Common myeloid progenitor, CD34-positive (primary cell): ENCODE measurements around the gene PTGES2.
A peak's percentile ranks its signal among the peaks of the same experiment; 100 is the strongest.

ENCODE experiments used
- CTCF ChIA-PET: fragments of 350-600 bp; sonication (Branson Sonifier 250); formaldehyde crosslinking; loops from one replicate; lab custom pipeline; 2021; ENCODE audit warnings: antibody characterized with exemption; lab: Charles Lee
- POLR2A ChIA-PET: fragments of 350-600 bp; sonication (Branson Sonifier 250); formaldehyde crosslinking; loops from one replicate; lab custom pipeline; 2021; ENCODE audit warnings: antibody characterized with exemption; lab: Charles Lee
- DNase-seq, 3 donors: peaks; one replicate each; pipeline versions ENCODE4 v3.0.0 to v3.0.0-alpha.2; 2013
- H3K27ac ChIP-seq, 2 experiments: 1 replicate in 1 of 2; 2 replicates in 1 of 2; pipeline ENCODE4 v1.7.0; 2013; ENCODE audit warnings: inconsistent platforms in 2 of 2, low read length in 2 of 2, mild to moderate bottlenecking in 2 of 2, low read depth in 1 of 2, moderate library complexity in 1 of 2; ENCODE audit not compliant: severe bottlenecking in 2 of 2, insufficient read depth in 1 of 2, poor library complexity in 1 of 2
- H3K27me3 ChIP-seq, 5 experiments: replicated peaks in 2 of 5; 1 replicate in 3 of 5; 2 replicates in 2 of 5; pipeline versions ENCODE4 v1.6.1 to v1.7.0; 2013; ENCODE audit warnings: low read length in 4 of 5, mild to moderate bottlenecking in 2 of 5, moderate library complexity in 2 of 5, inconsistent platforms in 1 of 5; ENCODE audit not compliant: insufficient read depth in 5 of 5, control insufficient read depth in 4 of 5
- H3K36me3 ChIP-seq, 4 experiments: 1 replicate in 2 of 4; 2 replicates in 2 of 4; pipeline versions ENCODE4 v1.6.1 to v1.7.0; 2013; ENCODE audit warnings: low read length in 3 of 4, control low read depth in 1 of 4, mild to moderate bottlenecking in 1 of 4; ENCODE audit not compliant: control insufficient read depth in 4 of 4, insufficient read depth in 4 of 4
- H3K4me1 ChIP-seq, 4 experiments: 1 replicate in 3 of 4; 2 replicates in 1 of 4; pipeline versions ENCODE4 v1.6.1 to v1.7.1; 2013; ENCODE audit warnings: low read length in 3 of 4, mild to moderate bottlenecking in 3 of 4, control low read depth in 1 of 4, inconsistent platforms in 1 of 4, moderate library complexity in 1 of 4; ENCODE audit not compliant: control insufficient read depth in 4 of 4, insufficient read depth in 4 of 4; ENCODE audit errors: control extremely low read depth in 1 of 4
- H3K4me3 ChIP-seq, 7 experiments: 1 replicate in 4 of 7; 2 replicates in 3 of 7; pipeline versions ENCODE4 v1.5.1 to v1.7.0; 2013; ENCODE audit warnings: mild to moderate bottlenecking in 7 of 7, low read length in 6 of 7, moderate library complexity in 6 of 7, inconsistent platforms in 2 of 7, low read depth in 2 of 7, control low read depth in 1 of 7; ENCODE audit not compliant: insufficient read depth in 4 of 7, control insufficient read depth in 1 of 7; ENCODE audit errors: extremely low read depth in 1 of 7
- H3K9me3 ChIP-seq, 5 experiments: 1 replicate in 4 of 5; 2 replicates in 1 of 5; pipeline versions ENCODE4 v1.6.1 to v1.7.1; 2013; ENCODE audit warnings: low read length in 4 of 5, mild to moderate bottlenecking in 2 of 5, inconsistent platforms in 1 of 5, low read depth in 1 of 5, moderate library complexity in 1 of 5; ENCODE audit not compliant: control insufficient read depth in 4 of 5, insufficient read depth in 2 of 5; ENCODE audit errors: control extremely low read depth in 1 of 5
- WGBS: methylation state at CpG from one replicate; pipeline ENCODE4 v1.1.5; 2013; ENCODE audit not compliant: insufficient coverage; 5-methylcytosine and 5-hydroxymethylcytosine counted together

PTGES2 gene

DNA sequence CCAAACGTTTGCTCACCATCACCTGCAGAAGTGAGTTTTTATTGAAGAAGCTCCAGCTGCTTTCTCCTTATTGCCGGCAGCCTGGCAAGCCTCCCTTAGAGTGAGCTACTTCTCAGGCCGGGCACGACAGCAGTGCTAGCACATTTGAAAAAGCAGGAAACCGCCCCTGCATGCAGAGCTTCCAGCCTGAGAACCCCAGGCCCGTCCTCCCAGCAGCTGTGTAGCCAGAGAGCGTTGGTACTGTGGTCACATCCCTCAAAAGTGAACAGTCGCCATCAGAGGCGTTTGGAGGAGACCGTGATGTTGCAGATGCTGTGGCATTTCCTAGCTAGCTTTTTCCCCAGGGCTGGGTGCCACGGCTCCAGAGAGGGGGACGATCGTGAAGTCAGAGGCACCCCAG, 36.0 kb downstream of the PTGES2 start:
- POLR2A ChIA-PET: interaction anchor here (0.6 kb wide), 2 partner anchors 11 to 103 kb away, joined by 3 to 4 read pairs; no protein-coding TSS in a partner anchor
- Histone ChIP-seq H3K36me3 (peaks cover 0 to 5% (median under 1%) of the 10 kb centered on the region in 4 experiments), H3K9me3 (no peaks in the 10 kb centered on the region), H3K4me3 (no peak overlapping the region), H3K4me1 (peaks cover 8 to 38% (median 29%) of the 10 kb centered on the region in 4 experiments), H3K27ac (peak overlapping the region in 1 of 2 experiments; percentile 21), H3K27me3 (no peaks in the 10 kb centered on the region)
- 63% methylated on average over 12 of the region's 13 CpGs for WGBS
- peak in 1 of 3 donors; percentile 38 for DNase-seq
- CTCF ChIA-PET: interaction anchor here (0.8 to 8.4 kb wide), 6 partner anchors 13 to 152 kb away, joined by 3 to 47 read pairs (median 4); no protein-coding TSS in a partner anchor

DNA sequence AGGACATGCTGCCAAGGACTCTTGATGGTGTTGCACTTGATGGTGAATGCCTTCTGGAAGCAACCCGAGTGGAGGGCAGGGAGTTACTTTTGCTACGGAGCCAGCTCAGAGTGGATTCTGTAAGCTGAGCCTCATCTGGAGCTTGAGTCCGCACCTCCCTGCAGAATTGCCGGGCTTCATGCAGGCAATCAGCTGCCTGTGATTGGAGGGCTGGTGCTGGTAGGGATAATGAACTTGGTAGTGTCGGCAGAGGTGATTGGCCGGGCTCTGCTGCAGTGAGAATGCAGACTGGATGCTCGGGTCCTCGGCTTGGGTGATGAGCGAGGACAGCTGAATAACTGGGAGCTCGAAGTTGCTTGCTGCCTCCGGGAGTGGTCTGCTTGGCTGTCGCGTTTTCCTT, 36.4 kb downstream of the PTGES2 start:
- Histone ChIP-seq H3K27ac (no peak overlapping the region), H3K27me3 (no peaks in the 10 kb centered on the region), H3K9me3 (no peaks in the 10 kb centered on the region), H3K4me3 (no peak overlapping the region), H3K4me1 (peaks cover 8 to 38% (median 29%) of the 10 kb centered on the region in 4 experiments), H3K36me3 (peaks cover 0 to 5% (median under 1%) of the 10 kb centered on the region in 4 experiments)
- no peak for DNase-seq
- ChIA-PET CTCF (interaction anchor here (1.0 to 8.4 kb wide), 4 partner anchors 13 to 152 kb away, joined by 4 to 47 read pairs (median 7); no protein-coding TSS in a partner anchor), POLR2A (interaction anchor here (0.6 kb wide), 2 partner anchors 11 to 103 kb away, joined by 3 to 4 read pairs; no protein-coding TSS in a partner anchor)
- WGBS: 95% methylated on average over 13 of the region's 13 CpGs

GRCh38 chr9:128089299-128089698, 38.2 kb downstream of the PTGES2 start:
- Histone ChIP-seq H3K4me3 (no peak overlapping the region), H3K9me3 (no peaks in the 10 kb centered on the region), H3K27me3 (no peaks in the 10 kb centered on the region), H3K36me3 (peaks cover 0 to 2% (median 0%) of the 10 kb centered on the region in 4 experiments), H3K27ac (peak overlapping the region in 1 of 2 experiments; percentile 25), H3K4me1 (peaks cover 6 to 28% (median 19%) of the 10 kb centered on the region in 4 experiments)
- no CpG with 5 or more reads among the region's 1 CpG for WGBS
- no peak for DNase-seq
- ChIA-PET CTCF (interaction anchor here (0.7 to 4.7 kb wide), 4 partner anchors 8 to 28 kb away, joined by 4 to 34 read pairs (median 6); no protein-coding TSS in a partner anchor), POLR2A (interaction anchor here (0.8 kb wide), 1 partner anchor 509 kb away, joined by 4 read pairs; no protein-coding TSS in a partner anchor)

- peaks cover 0 to 2% (median 0%) of the 10 kb centered on the region in 4 experiments for H3K36me3 ChIP-seq
- no peak for DNase-seq
- no peaks in the 10 kb centered on the region for H3K9me3 ChIP-seq
- no peak overlapping the region for H3K27ac ChIP-seq
- WGBS: 100% methylated on average over 5 of the region's 9 CpGs
- CTCF ChIA-PET: interaction anchor here (1.3 to 4.7 kb wide), 8 partner anchors 9 to 41 kb away, joined by 3 to 34 read pairs (median 5); no protein-coding TSS in a partner anchor
- POLR2A ChIA-PET: no interaction called here
- no peak overlapping the region for H3K4me3 ChIP-seq
- peaks cover 2 to 21% (median 10%) of the 10 kb centered on the region in 4 experiments for H3K4me1 ChIP-seq
- H3K27me3 ChIP-seq: no peaks in the 10 kb centered on the region
These were observed 39.1 kb downstream of the PTGES2 start for GRCh38 chr9:128088253-128088945.

DNA sequence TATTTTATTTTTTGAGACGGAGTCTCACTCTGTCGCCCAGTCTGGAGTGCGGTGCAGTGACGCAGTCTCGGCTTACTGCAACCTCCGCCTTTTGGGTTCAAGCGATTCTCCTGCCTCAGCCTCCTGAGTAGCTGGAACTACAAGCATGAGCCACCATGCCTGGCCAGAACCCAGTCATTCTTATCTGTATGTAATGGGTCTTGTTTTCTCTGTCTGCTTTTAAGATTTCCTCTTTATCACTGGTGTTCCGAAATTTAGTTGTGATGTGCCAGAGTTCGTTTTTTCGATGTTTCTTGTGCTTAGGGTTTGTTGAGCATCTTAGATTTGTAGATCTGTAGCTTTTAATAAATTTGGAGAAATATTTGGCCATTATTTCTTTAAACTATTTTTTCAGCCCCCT, 40.3 kb downstream of the PTGES2 start:
- Histone ChIP-seq H3K4me3 (no peak overlapping the region), H3K36me3 (peaks cover 0 to 2% (median 0%) of the 10 kb centered on the region in 4 experiments), H3K27me3 (no peaks in the 10 kb centered on the region), H3K27ac (no peak overlapping the region), H3K9me3 (no peaks in the 10 kb centered on the region), H3K4me1 (peaks cover 0 to 13% (median 4%) of the 10 kb centered on the region in 4 experiments)
- ChIA-PET POLR2A (no interaction called here), CTCF (interaction anchor here (1.3 to 4.7 kb wide), 8 partner anchors 10 to 132 kb away, joined by 3 to 34 read pairs (median 5); no protein-coding TSS in a partner anchor)
- no peak for DNase-seq
- WGBS: 99% methylated on average over 6 of the region's 10 CpGs

DNA sequence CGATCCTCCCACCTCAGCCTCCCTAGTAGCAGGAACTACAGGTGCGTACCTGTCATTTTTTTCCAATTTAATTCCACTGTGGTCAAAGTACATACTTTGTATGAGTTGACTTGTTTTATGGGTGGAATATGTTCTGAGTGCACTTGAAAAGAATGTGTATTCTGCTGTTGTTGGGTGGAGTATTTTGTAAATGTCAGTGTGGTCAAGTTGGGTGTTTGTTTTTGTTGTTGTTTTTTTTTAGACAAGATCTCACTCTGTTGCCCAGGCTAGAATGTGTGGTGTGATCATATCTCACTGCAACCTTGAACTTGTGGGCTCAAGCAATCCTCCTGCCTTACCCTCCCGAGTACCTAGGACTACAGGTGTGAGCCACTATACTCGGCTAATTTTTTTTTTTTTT, 41.6 kb downstream of the PTGES2 start:
- POLR2A ChIA-PET: no interaction called here
- Histone ChIP-seq H3K36me3 (peaks cover 0 to 2% (median 0%) of the 10 kb centered on the region in 4 experiments), H3K4me1 (peaks cover 0 to 14% (median 2%) of the 10 kb centered on the region in 4 experiments), H3K4me3 (no peak overlapping the region), H3K9me3 (no peaks in the 10 kb centered on the region), H3K27ac (no peak overlapping the region), H3K27me3 (no peaks in the 10 kb centered on the region)
- 100% methylated on average over 1 of the region's 4 CpGs for WGBS
- CTCF ChIA-PET: interaction anchor here (1.4 to 4.7 kb wide), 3 partner anchors 9 to 130 kb away, joined by 3 to 34 read pairs (median 5); no protein-coding TSS in a partner anchor
- no peak for DNase-seq
